Fibroblast of pulmonary artery (primary cell): ENCODE data around the gene OLAH.

Experiments used
- DNase-seq: peaks from one replicate; pipeline ENCODE4 v3.0.0-alpha.2; 2010; ENCODE audit warnings: low read depth
- H3K4me3 ChIP-seq: replicated peaks from 2 replicates; pipeline ENCODE4 v1.5.1; 2011; ENCODE audit warnings: low read depth, mild to moderate bottlenecking, control low read depth, low read length, moderate library complexity
- CTCF ChIP-seq: IDR thresholded peaks from 2 replicates; pipeline ENCODE4 v1.5.1; 2011; ENCODE audit warnings: mild to moderate bottlenecking, control low read depth, low read length, inconsistent platforms; ENCODE audit errors: missing control alignments

The OLAH gene

DNA sequence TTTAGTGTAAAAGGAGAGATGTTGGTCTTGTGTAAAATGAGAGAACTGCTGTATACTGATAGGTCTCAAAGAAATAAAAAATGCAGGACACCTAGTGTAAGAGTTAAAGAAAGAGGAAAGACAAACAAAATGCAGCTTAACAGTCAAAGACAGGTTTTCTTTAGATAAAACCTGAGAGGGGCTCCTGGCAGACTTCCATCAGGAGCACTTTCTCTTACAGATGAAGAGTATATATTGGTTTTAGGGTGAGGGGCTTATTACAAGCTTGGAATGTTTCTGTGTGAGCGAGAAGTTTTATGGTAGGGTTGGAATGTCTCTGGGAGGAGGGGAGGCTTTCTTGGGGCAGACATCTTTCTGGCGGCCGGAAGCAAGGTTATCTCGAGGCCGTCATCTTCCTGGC, 28.6 kb downstream of the OLAH start:
- H3K4me3 ChIP-seq: no peak overlapping the region
- no peak for TF ChIP-seq CTCF
- no peak for DNase-seq

DNA sequence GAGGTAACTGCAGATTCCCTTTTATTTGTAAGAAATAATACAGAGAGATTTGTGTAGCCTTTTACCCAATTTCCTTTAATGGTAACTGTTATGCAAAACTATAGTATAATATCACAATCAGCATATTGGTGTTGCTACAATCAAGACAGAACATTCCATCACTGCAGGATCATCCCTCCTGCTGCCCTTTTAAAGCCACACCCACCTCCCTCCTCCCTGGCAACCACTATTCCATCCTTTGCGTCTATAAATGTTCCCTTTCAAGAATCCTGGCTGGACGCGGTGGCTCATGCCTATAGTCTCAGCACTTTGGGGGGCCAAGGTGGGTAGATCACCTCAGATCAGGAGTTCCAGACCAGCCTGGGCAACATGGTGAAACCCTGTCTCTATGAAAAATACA, 31.7 kb downstream of the OLAH start:
- no peak for TF ChIP-seq CTCF
- DNase-seq: no peak
- no peak overlapping the region for H3K4me3 ChIP-seq

DNA sequence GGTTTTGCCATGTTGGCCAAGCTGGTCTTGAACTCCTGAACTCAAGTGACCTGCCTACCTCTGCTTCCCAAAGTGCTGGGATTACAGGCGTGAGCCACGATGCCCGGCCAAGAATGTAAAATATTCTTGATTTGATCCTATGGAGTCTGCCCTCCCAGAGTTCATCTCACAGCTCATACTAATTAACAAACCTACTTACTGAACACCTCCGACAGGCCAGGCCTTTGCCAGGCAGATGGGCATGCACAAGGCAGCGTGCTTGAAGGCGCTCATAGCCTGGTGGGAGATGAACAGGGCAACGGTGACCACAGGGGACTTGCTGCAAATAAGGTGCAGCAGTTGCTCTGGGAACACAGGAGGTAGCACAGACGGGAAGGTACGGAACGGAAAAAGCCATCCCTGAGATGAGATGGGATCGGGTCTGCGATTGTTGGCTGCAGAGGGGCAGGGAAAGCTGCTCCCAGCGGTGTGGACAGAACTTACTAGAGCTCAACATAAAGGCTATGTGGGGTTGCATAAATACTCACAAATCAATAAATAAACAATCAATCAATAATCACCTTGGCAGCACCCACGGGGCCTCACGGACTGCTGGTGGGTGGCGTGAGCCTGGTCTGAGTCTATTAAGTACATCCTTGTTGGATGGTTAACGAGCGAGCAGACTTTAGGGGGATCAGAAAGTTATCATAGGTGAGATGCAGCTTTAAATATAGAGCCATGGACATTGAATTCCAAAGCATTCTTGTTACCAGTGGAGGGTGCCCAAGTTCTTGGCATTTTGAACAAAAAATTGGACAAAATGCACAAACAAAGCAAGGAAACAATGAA, 40.1 kb downstream of the OLAH start:
- TF ChIP-seq CTCF: peak; percentile 14
- H3K4me3 ChIP-seq: peak overlapping the region; percentile 60
- no peak for DNase-seq

GRCh38 chr10:15084502-15084922, 40.8 kb downstream of the OLAH start:
- DNase-seq: peak; percentile 98
- TF ChIP-seq CTCF: no peak
- H3K4me3 ChIP-seq: peak overlapping the region; percentile 60

DNA sequence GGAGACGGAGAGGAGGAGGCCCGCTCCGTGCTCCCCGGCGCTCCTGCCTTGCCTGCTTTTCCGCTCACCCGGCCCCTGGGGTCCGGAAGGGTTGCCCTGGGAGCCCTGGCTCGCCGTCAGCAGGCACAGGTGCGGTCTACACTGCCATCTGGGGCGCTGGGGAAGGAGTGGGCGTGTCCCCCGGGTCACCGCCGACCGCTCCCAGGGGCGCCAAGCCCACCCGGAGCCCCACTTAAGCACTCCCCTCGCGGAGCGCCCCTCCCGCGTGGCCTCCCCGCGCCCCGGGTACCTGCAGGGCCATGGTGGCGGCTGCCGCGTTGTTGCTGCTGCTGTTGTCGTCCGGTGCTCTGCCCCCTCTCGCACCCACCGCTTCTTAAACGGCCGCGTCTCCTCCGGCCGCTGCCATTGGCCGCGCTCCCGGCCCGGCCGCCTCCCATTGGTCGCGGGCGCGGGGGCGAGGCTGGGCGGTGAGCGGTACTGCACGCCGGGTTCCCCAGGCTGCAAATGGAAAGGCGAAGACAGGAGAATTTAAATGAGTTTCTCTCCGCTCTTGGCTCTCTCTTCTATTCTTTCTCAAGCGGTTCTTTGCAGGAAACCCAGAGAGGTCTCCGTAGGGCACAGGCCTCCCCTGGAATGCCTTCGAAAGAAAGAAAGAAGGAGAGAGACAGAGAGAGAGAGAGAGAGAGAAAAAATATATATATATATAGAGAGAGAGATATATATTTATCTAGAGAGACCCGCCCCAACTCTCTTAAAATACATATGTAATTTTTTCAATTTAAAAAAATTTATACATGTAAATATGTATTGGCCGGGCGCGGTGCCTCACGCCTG, 44.9 kb downstream of the OLAH start, which contains the start of gene ACBD7:
Gene ACBD7 (minus strand): TSS at position 349 of the 834 bp plus-strand sequence. CDS start 48 bp downstream, at position 301.
- no peak for TF ChIP-seq CTCF
- peak within 1 kb of the TSS; percentile 60 for H3K4me3 ChIP-seq
- peak; percentile 76 for DNase-seq

- H3K4me3 ChIP-seq: no peak overlapping the region
- DNase-seq: no peak
- no peak for TF ChIP-seq CTCF
Observed at GRCh38 chr10:15091418-15091817, 47.7 kb downstream of the OLAH start.
